NK-92 (cell line): Measurements from ENCODE around the gene RRAS2.
"Not testable (repeated sequence)": the region's sequence is repeated elsewhere in the genome, so short reads cannot be mapped to it uniquely, and the experiment has no call there.

Source experiments
- DNase-seq: peaks from one replicate; lab custom pipeline; 2025; ENCODE audit not compliant: unreplicated experiment; lab: John Stamatoyannopoulos, UW

Gene RRAS2

GRCh38 chr11:14358729-14359439 is at the start of gene RRAS2:
Gene RRAS2 (minus strand): TSS chr11:14359183. CDS start chr11:14358870, 313 bp downstream.
- no peak for DNase-seq

GRCh38 chr11:14408612-14409011 is 49.6 kb upstream of the RRAS2 start:
- DNase-seq: no peak

- not testable (repeated sequence) for DNase-seq
Measured at GRCh38 chr11:14406116-14406515, 47.1 kb upstream of the RRAS2 start.

GRCh38 chr11:14403528-14403927 is 44.5 kb upstream of the RRAS2 start:
- not testable (repeated sequence) for DNase-seq

GRCh38 chr11:14399087-14399486 is 40.1 kb upstream of the RRAS2 start:
- no peak for DNase-seq

GRCh38 chr11:14396273-14396672 is 37.3 kb upstream of the RRAS2 start:
- DNase-seq: no peak

GRCh38 chr11:14393889-14394288 is 34.9 kb upstream of the RRAS2 start:
- no peak for DNase-seq

- DNase-seq: no peak
Measured at GRCh38 chr11:14393129-14393528, 34.1 kb upstream of the RRAS2 start.

GRCh38 chr11:14390669-14391068 is 31.7 kb upstream of the RRAS2 start:
- DNase-seq: no peak

GRCh38 chr11:14388352-14388751 is 29.4 kb upstream of the RRAS2 start:
- DNase-seq: no peak

- no peak for DNase-seq
Measured at GRCh38 chr11:14386895-14387480, 28.0 kb upstream of the RRAS2 start.

GRCh38 chr11:14386081-14386480 is 27.1 kb upstream of the RRAS2 start:
- no peak for DNase-seq

- no peak for DNase-seq
Measured at GRCh38 chr11:14384338-14384737, 25.4 kb upstream of the RRAS2 start.

- no peak for DNase-seq
Measured at GRCh38 chr11:14381968-14382367, 23.0 kb upstream of the RRAS2 start.

- no peak for DNase-seq
Measured at GRCh38 chr11:14380947-14381561, 22.1 kb upstream of the RRAS2 start.

GRCh38 chr11:14380125-14380936 is 21.3 kb upstream of the RRAS2 start:
- no peak for DNase-seq

GRCh38 chr11:14378171-14378570 is 19.2 kb upstream of the RRAS2 start:
- DNase-seq: no peak

- DNase-seq: no peak
Measured at GRCh38 chr11:14376920-14377319, 17.9 kb upstream of the RRAS2 start.

- DNase-seq: no peak
Measured at GRCh38 chr11:14374922-14375830, 16.2 kb upstream of the RRAS2 start.

- DNase-seq: no peak
Measured at GRCh38 chr11:14373941-14374646, 15.1 kb upstream of the RRAS2 start.
